DOHH2 (cell line): ENCODE results near the gene MLC1.

Experiments used
- H3F3A ChIP-seq: fragments of 200-600 bp; sonication (generic), shearing (Covaris generic); 2 replicates; pipeline ENCODE4 v1.6.0; 2016; ENCODE audit warnings: antibody characterized with exemption, mild to moderate bottlenecking; ENCODE audit not compliant: control insufficient read depth, insufficient read depth
- H3K27ac ChIP-seq: fragments of 200-600 bp; sonication (generic); 2 replicates; pipeline ENCODE4 v1.5.1; 2014; ENCODE audit warnings: low read depth, mild to moderate bottlenecking, low read length, moderate library complexity
- H3K27me3 ChIP-seq: fragments of 200-600 bp; sonication (generic); 2 replicates; pipeline ENCODE4 v1.6.1; 2014; ENCODE audit warnings: mild to moderate bottlenecking, low read length, mixed read lengths; ENCODE audit not compliant: control insufficient read depth
- H3K36me3 ChIP-seq: fragments of 200-600 bp; sonication (generic); 2 replicates; pipeline ENCODE4 v1.6.1; 2014; ENCODE audit warnings: mild to moderate bottlenecking, low read length, moderate library complexity, mixed read lengths; ENCODE audit not compliant: control insufficient read depth
- H3K4me1 ChIP-seq: fragments of 200-600 bp; sonication (generic); 2 replicates; pipeline ENCODE4 v1.6.1; 2014; ENCODE audit warnings: mild to moderate bottlenecking, low read length, mixed read lengths; ENCODE audit not compliant: control insufficient read depth
- H3K4me2 ChIP-seq: fragments of 200-600 bp; sonication (generic); 2 replicates; pipeline ENCODE4 v1.6.0; 2014; ENCODE audit warnings: mild to moderate bottlenecking, low read length, moderate library complexity
- H3K4me3 ChIP-seq: fragments of 200-600 bp; sonication (generic); 2 replicates; pipeline ENCODE4 v1.5.1; 2014; ENCODE audit warnings: mild to moderate bottlenecking, low read length, mixed read lengths
- H3K79me2 ChIP-seq: fragments of 200-600 bp; sonication (generic); 2 replicates; pipeline ENCODE4 v1.6.1; 2014; ENCODE audit warnings: mild to moderate bottlenecking, low read length, mixed read lengths; ENCODE audit not compliant: control insufficient read depth
- H3K9me2 ChIP-seq: fragments of 200-600 bp; sonication (generic); replicated peaks from 2 replicates; pipeline ENCODE4 v1.6.1; 2014; ENCODE audit warnings: mild to moderate bottlenecking, low read length, mixed read lengths; ENCODE audit not compliant: control insufficient read depth
- H3K9me3 ChIP-seq: fragments of 200-600 bp; sonication (generic); 2 replicates; pipeline ENCODE4 v1.6.1; 2014; ENCODE audit warnings: antibody characterized with exemption, low read length, mixed read lengths; ENCODE audit not compliant: control insufficient read depth, insufficient read depth
- H4K20me1 ChIP-seq: fragments of 200-600 bp; sonication (generic); 2 replicates; pipeline ENCODE4 v1.6.0; 2014; ENCODE audit warnings: low read depth, mild to moderate bottlenecking, antibody characterized with exemption, low read length, moderate library complexity; ENCODE audit not compliant: control insufficient read depth, insufficient read depth
- CTCF ChIP-seq: fragments of 200-600 bp; sonication (generic); IDR thresholded peaks from one replicate; pipeline ENCODE4 v1.5.1; 2014; ENCODE audit warnings: antibody characterized with exemption, mild to moderate bottlenecking, low read depth, low read length; ENCODE audit not compliant: poor library complexity, severe bottlenecking
- EZH2phosphoT487 ChIP-seq: fragments of 200-600 bp; sonication (generic); IDR thresholded peaks from 2 replicates; pipeline ENCODE4 v1.6.1; 2017; ENCODE audit warnings: borderline replicate concordance, mild to moderate bottlenecking, antibody characterized with exemption, low read length, moderate library complexity, mixed read lengths

Gene MLC1

GRCh38 chr22:50118557-50119168, 33.4 kb upstream of the MLC1 start:
- Histone ChIP-seq H3K9me3 (peaks cover 9% of the 10 kb centered on the region; the same call in 1 of the 2 replicates), H3K4me2 (no peak overlapping the region), H3K27ac (no peak overlapping the region), H3K36me3 (no peaks in the 10 kb centered on the region), H3K79me2 (no peaks in the 10 kb centered on the region), H4K20me1 (no peaks in the 10 kb centered on the region), H3K4me3 (no peak overlapping the region), H3F3A (no peaks in the 10 kb centered on the region), H3K27me3 (peaks cover 42% of the 10 kb centered on the region), H3K9me2 (no peaks in the 10 kb centered on the region), H3K4me1 (peaks cover 6% of the 10 kb centered on the region)
- TF ChIP-seq EZH2phosphoT487 (no peak), CTCF (no peak)

- H3K27me3 ChIP-seq = peaks cover 42% of the 10 kb centered on the region
- TF ChIP-seq CTCF (no peak), EZH2phosphoT487 (no peak)
- no peaks in the 10 kb centered on the region for H3K9me2 ChIP-seq
- peaks cover 6% of the 10 kb centered on the region for H3K4me1 ChIP-seq
- no peaks in the 10 kb centered on the region for H3F3A ChIP-seq
- H3K79me2 ChIP-seq = no peaks in the 10 kb centered on the region
- H3K4me2 ChIP-seq = no peak overlapping the region
- H3K36me3 ChIP-seq = no peaks in the 10 kb centered on the region
- no peak overlapping the region for H3K27ac ChIP-seq
- H4K20me1 ChIP-seq = no peaks in the 10 kb centered on the region
- 0 out of 2 replicates have a peak, but pooled peaks cover 4% of the 10 kb centered on the region for H3K9me3 ChIP-seq
- no peak overlapping the region for H3K4me3 ChIP-seq
Measured at GRCh38 chr22:50118129-50118528, 32.9 kb upstream of the MLC1 start.

GRCh38 chr22:50117168-50117762, 32.0 kb upstream of the MLC1 start:
- Histone ChIP-seq H4K20me1 (no peaks in the 10 kb centered on the region), H3K27me3 (peaks cover 45% of the 10 kb centered on the region), H3K4me3 (no peak overlapping the region), H3K9me2 (no peaks in the 10 kb centered on the region), H3K27ac (no peak overlapping the region), H3F3A (no peaks in the 10 kb centered on the region), H3K9me3 (0 out of 2 replicates have a peak, but pooled peaks cover 4% of the 10 kb centered on the region), H3K79me2 (no peaks in the 10 kb centered on the region), H3K4me1 (peaks cover 11% of the 10 kb centered on the region), H3K36me3 (no peaks in the 10 kb centered on the region), H3K4me2 (no peak overlapping the region)
- TF ChIP-seq CTCF (no peak), EZH2phosphoT487 (no peak)
